WTC11 (cell line): ENCODE data around the gene KRTAP10-10.

Source experiments
- CREB1 ChIP-seq: sonication (generic); formaldehyde crosslinking; IDR thresholded peaks from 2 replicates; pipeline ENCODE4 v1.8.0; 2023; ENCODE audit warnings: mild to moderate bottlenecking, missing genetic modification reagents
- CTCF ChIP-seq: fragments of 200-600 bp; IDR thresholded peaks from 2 replicates; pipeline ENCODE4 v1.8.0; 2022; ENCODE audit warnings: antibody characterized with exemption
- JUN ChIP-seq: sonication (generic); formaldehyde crosslinking; IDR thresholded peaks from 2 replicates; pipeline ENCODE4 v1.8.0; 2023; ENCODE audit warnings: mild to moderate bottlenecking, missing genetic modification reagents
- MAX ChIP-seq: sonication (generic); formaldehyde crosslinking; IDR thresholded peaks from 2 replicates; pipeline ENCODE4 v1.8.0; 2022; ENCODE audit warnings: mild to moderate bottlenecking, missing genetic modification reagents
- SMAD3 ChIP-seq: sonication (generic); formaldehyde crosslinking; IDR thresholded peaks from 2 replicates; pipeline ENCODE4 v1.8.0; 2022; ENCODE audit warnings: missing genetic modification reagents, mild to moderate bottlenecking, borderline replicate concordance
- SOX15 ChIP-seq: fragments of 250-450 bp; sonication (Bioruptor Pico); IDR thresholded peaks from 2 replicates; pipeline ENCODE4 v1.9.0; 2021; ENCODE audit warnings: mild to moderate bottlenecking
- SP1 ChIP-seq: sonication (generic); formaldehyde crosslinking; conservative IDR thresholded peaks from 2 replicates; pipeline ENCODE4 v1.8.1; 2022; ENCODE audit warnings: missing genetic modification reagents
- ZNF512 ChIP-seq: sonication (generic); formaldehyde crosslinking; IDR thresholded peaks from 2 replicates; pipeline ENCODE4 v1.8.1; 2022; ENCODE audit warnings: missing genetic modification reagents, borderline replicate concordance
- TF ChIP-seq, protein P1 (sequence below): sonication (generic); formaldehyde crosslinking; IDR thresholded peaks from 2 replicates; pipeline ENCODE4 v1.8.1; 2022; ENCODE audit warnings: low read depth, mild to moderate bottlenecking, moderate library complexity, missing genetic modification reagents, borderline replicate concordance
- TF ChIP-seq, protein P2 (sequence below): sonication (generic); formaldehyde crosslinking; conservative IDR thresholded peaks from 2 replicates; pipeline ENCODE4 v1.8.1; 2022; ENCODE audit warnings: mild to moderate bottlenecking, missing genetic modification reagents

DNA sequence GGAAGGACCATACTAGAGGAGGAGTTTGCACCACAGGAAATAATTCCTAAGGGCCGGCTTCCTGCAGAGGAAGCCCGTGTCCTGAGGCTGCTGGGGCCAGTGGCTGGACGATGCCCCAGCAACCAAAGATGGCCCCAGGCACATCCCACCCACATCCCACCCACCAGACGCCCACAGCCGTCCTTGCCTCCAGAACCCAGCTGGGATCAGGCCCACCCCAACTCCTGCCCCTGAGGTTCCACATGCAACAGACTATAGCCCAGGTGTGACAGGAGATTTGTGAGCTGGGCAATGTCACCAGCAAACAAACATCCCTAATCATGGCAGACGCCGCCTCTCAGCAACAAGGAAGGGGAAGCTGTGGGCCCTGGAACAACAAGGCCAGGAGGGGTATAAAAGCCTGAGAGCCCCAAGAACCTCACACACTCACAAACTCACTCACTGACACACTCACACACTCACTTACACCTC is 10.4 kb upstream of the KRTAP10-10 start, which contains the start of gene KRTAP10-9:
- TF ChIP-seq JUN (CRISPR knock-in tag), result no peak
- TF ChIP-seq SMAD3 (CRISPR knock-in tag), result no peak
- no peak for TF ChIP-seq CTCF
- no peak for TF ChIP-seq MAX (CRISPR knock-in tag)
- TF ChIP-seq ZNF512 (CRISPR knock-in tag), result no peak
- no peak for TF ChIP-seq SOX15 (CRISPR knock-in tag)
- TF ChIP-seq CREB1 (CRISPR knock-in tag), result no peak
- TF ChIP-seq, protein P1, sequence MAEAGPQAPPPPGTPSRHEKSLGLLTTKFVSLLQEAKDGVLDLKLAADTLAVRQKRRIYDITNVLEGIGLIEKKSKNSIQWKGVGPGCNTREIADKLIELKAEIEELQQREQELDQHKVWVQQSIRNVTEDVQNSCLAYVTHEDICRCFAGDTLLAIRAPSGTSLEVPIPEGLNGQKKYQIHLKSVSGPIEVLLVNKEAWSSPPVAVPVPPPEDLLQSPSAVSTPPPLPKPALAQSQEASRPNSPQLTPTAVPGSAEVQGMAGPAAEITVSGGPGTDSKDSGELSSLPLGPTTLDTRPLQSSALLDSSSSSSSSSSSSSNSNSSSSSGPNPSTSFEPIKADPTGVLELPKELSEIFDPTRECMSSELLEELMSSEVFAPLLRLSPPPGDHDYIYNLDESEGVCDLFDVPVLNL (CRISPR knock-in tag), result no peak
- TF ChIP-seq SP1, result no peak
- TF ChIP-seq, protein P2, sequence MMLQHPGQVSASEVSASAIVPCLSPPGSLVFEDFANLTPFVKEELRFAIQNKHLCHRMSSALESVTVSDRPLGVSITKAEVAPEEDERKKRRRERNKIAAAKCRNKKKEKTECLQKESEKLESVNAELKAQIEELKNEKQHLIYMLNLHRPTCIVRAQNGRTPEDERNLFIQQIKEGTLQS, result no peak
